Right cardiac atrium (tissue), 5 donors: ENCODE results near the gene SRSF7. TPM values are rescaled to one million over a fixed set of nuclear protein-coding genes. Genes with fewer than 3 reads are reported as not detected.

ENCODE experiments used
- ATAC-seq, 2 donors: fragments of 200-7000 bp; cut with Tn5 transposase; one replicate each; pipeline versions ENCODE4 v1.8.0 to v1.9.1; 2020; ENCODE audit warnings: moderate library complexity in 2 of 2, mild to moderate bottlenecking in 1 of 2
- DNase-seq, 3 donors: peaks; one replicate each; pipeline ENCODE4 v3.0.0-alpha.2; 2020
- H3K27ac ChIP-seq: one replicate; pipeline ENCODE4 v1.5.1; 2013; ENCODE audit warnings: mild to moderate bottlenecking, low read length, control low read depth, moderate library complexity
- H3K27me3 ChIP-seq: one replicate; pipeline ENCODE4 v1.6.1; 2013; ENCODE audit not compliant: control insufficient read depth, insufficient read depth
- H3K4me1 ChIP-seq: one replicate; pipeline ENCODE4 v1.6.1; 2013; ENCODE audit warnings: low read length; ENCODE audit not compliant: control insufficient read depth, insufficient read depth
- H3K4me3 ChIP-seq: one replicate; pipeline ENCODE4 v1.5.1; 2013; ENCODE audit warnings: low read length, control low read depth
- H3K9me3 ChIP-seq: one replicate; pipeline ENCODE4 v1.6.1; 2013; ENCODE audit warnings: low read length; ENCODE audit not compliant: control insufficient read depth
- WGBS: extraction: QIAGEN DNeasy Blood & Tissue Kit; methylation state at CpG from one replicate; pipeline ENCODE4 v1.1.7; 2013; 5-methylcytosine and 5-hydroxymethylcytosine counted together
- intact Hi-C, 4 donors: fragments of 100-400 bp; cut with DNase I; formaldehyde crosslinking; loops; one replicate each; pipeline versions ENCODE4 v1.11.0 to v1.14.0; 2022 to 2023
- polyA plus RNA-seq: library from polyadenylated mRNA; stranded (reverse); fragments of 200-250 nt; gene quantifications from one replicate; pipeline ENCODE4 v1.2.3, GENCODE V29; 2013
- total RNA-seq, 4 donors: library from RNA; stranded (reverse); fragmentation: NEBNext Ultra II Directional; extraction: Animal tissue kit (Norgen Biotek cat#: 25700); gene quantifications; one replicate each; pipeline ENCODE4 v1.2.1, GENCODE V29; 2021
- donor health status: healthy with polysubstance abuse.
- donor health status: DM: no; HTN: yes; CAD: no.
- donor health status: DM: no; HTN: no; CAD: no.
- donor health status: DM: no; HTN: yes; CAD: no; lungs with severe emphysema.
- donor health status: DM: yes; HTN: yes; CAD: no.

SRSF7 gene
- total and polyA plus RNA-seq, 5 donors = 51.1 to 87.1 (median 61.0) TPM

- Histone ChIP-seq H3K9me3 (no peaks in the 10 kb centered on the region), H3K4me1 (no peaks in the 10 kb centered on the region), H3K4me3 (no peak overlapping the region), H3K27ac (no peak overlapping the region), H3K27me3 (no peaks in the 10 kb centered on the region)
- DNase-seq (no peak), ATAC-seq (no peak)
- 51% methylated on average over 1 of the region's 1 CpG for WGBS
- intact Hi-C loops = no loop called here
Observed at GRCh38 chr2:38702413-38702812, 48.7 kb downstream of the SRSF7 start.

- 92% methylated on average over 4 of the region's 4 CpGs for WGBS
- intact Hi-C loops = no loop called here
- H3K27me3 ChIP-seq = no peaks in the 10 kb centered on the region
- H3K4me3 ChIP-seq = no peak overlapping the region
- no peaks in the 10 kb centered on the region for H3K9me3 ChIP-seq
- H3K4me1 ChIP-seq = no peaks in the 10 kb centered on the region
- DNase-seq (no peak), ATAC-seq (no peak)
- H3K27ac ChIP-seq = no peak overlapping the region
Observed at GRCh38 chr2:38701542-38701941, 49.6 kb downstream of the SRSF7 start.

- Histone ChIP-seq H3K27me3 (no peaks in the 10 kb centered on the region), H3K27ac (no peak overlapping the region), H3K9me3 (no peaks in the 10 kb centered on the region), H3K4me3 (no peak overlapping the region), H3K4me1 (no peaks in the 10 kb centered on the region)
- ATAC-seq = no peak
- intact Hi-C loops = no loop called here
- DNase-seq = no peak
Observed at GRCh38 chr2:38700881-38701458, 50.2 kb downstream of the SRSF7 start.

- Histone ChIP-seq H3K4me3 (no peak overlapping the region), H3K27me3 (no peaks in the 10 kb centered on the region), H3K27ac (no peak overlapping the region), H3K4me1 (no peaks in the 10 kb centered on the region), H3K9me3 (no peaks in the 10 kb centered on the region)
- WGBS = 96% methylated on average over 9 of the region's 9 CpGs
- intact Hi-C loops = no loop called here
- DNase-seq (no peak), ATAC-seq (no peak)
Observed at GRCh38 chr2:38700113-38700785, 50.9 kb downstream of the SRSF7 start.

GRCh38 chr2:38698467-38699003 lies 52.6 kb downstream of the SRSF7 start:
- intact Hi-C loops = no loop called here
- Histone ChIP-seq H3K4me1 (no peaks in the 10 kb centered on the region), H3K27me3 (no peaks in the 10 kb centered on the region), H3K9me3 (no peaks in the 10 kb centered on the region), H3K4me3 (no peak overlapping the region), H3K27ac (no peak overlapping the region)
- WGBS = 95% methylated on average over 5 of the region's 5 CpGs
- DNase-seq (no peak), ATAC-seq (no peak)

- H3K27ac ChIP-seq = no peak overlapping the region
- intact Hi-C loops = no loop called here
- 86% methylated on average over 8 of the region's 8 CpGs for WGBS
Observed at GRCh38 chr2:38697116-38697840, 53.9 kb downstream of the SRSF7 start.

More at GRCh38 chr2:38697116-38697840, 53.9 kb downstream of the SRSF7 start:
- ATAC-seq (no peak), DNase-seq (no peak)
- Histone ChIP-seq H3K27me3 (no peaks in the 10 kb centered on the region), H3K9me3 (no peaks in the 10 kb centered on the region), H3K4me1 (no peaks in the 10 kb centered on the region), H3K4me3 (no peak overlapping the region)

Other genes starting within 250 kb of the SRSF7 start
- gene HNRNPLL, start 148.4 kb downstream of the SRSF7 start, total RNA-seq = 10 to 100 TPM; 33.3 to 38.7 (median 34.9) TPM
- gene HNRNPLL, start 148.4 kb downstream of the SRSF7 start, polyA plus RNA-seq = 11.3 TPM
- 10 to 100 TPM; 11.4 to 23.0 (median 19.8) TPM for gene GALM, start 85.2 kb downstream of the SRSF7 start, total RNA-seq
- gene GALM, start 85.2 kb downstream of the SRSF7 start, polyA plus RNA-seq = 13.5 TPM
- 10 to 100 TPM in 2 of 4 donors, 1 to 10 TPM in 2; 7.8 to 12.8 (median 9.2) TPM for gene GEMIN6, start 26.8 kb upstream of the SRSF7 start, total RNA-seq
- gene GEMIN6, start 26.8 kb upstream of the SRSF7 start, polyA plus RNA-seq = 7.3 TPM
- gene DHX57, start 124.6 kb upstream of the SRSF7 start, total RNA-seq = 10 to 100 TPM in 1 of 4 donors, 1 to 10 TPM in 3; 8.5 to 10.9 (median 8.8) TPM
- gene DHX57, start 124.6 kb upstream of the SRSF7 start, polyA plus RNA-seq = 6.0 TPM
- gene MORN2, start 124.6 kb upstream of the SRSF7 start, total RNA-seq = 10 to 100 TPM; 18.5 to 22.6 (median 19.6) TPM
- gene MORN2, start 124.6 kb upstream of the SRSF7 start, polyA plus RNA-seq = 50.5 TPM
- 1 to 10 TPM in 1 of 4 donors, under 1 TPM in 3; 0.31 to 1.5 (median 0.55) TPM for gene ARHGEF33, start 138.5 kb upstream of the SRSF7 start, total RNA-seq
- gene ARHGEF33, start 138.5 kb upstream of the SRSF7 start, polyA plus RNA-seq = 0.29 TPM